C1 segment of cervical spinal cord (tissue), 14 donors: Measurements from ENCODE around the gene CDC34.

Experiments
- DNase-seq, 14 donors: peaks; one replicate each; lab custom pipeline; 2025; lab: John Stamatoyannopoulos, UW

CDC34 gene

DNA sequence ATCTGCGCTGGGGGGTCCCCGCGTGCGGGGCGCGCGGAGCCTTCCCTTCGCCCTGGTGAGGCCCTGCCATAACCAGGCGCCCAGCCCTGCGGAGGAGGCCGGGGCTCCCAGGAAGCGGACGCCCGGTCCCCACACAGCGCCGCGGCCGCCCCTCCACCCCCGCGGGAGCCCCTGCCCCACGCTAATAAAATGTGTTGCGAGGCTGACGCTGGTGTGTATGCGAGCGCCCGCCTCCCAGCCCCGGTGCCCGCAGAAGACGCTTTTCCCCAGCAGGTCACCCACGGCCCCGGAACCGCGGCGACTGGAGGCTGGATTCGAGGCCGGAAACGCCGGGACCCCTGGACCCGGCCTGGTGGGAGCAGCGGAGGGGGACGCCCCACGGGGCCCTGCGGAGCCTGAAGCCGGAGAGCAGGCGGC lies 12.1 kb upstream of the CDC34 start:
- no peak for DNase-seq

DNA sequence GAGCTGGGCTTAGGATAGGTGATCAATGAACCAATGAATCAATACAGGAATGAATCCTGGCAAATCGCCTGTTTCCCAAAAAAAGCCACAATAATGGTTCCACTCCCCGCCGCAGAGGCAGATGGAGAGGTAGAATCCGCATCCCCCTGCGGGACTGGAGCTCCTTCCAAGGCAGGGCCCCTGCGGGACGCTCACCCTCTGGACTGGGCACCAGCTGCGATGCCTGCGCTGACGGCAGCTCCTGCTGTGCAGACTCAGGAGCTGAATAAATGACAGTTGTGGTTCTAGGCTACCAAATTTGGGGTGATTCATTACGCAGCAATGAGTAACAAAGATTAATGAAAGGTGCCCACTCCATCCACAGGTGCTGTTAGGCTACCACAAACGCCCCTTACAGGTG lies 8.8 kb upstream of the CDC34 start:
- DNase-seq, result no peak

DNA sequence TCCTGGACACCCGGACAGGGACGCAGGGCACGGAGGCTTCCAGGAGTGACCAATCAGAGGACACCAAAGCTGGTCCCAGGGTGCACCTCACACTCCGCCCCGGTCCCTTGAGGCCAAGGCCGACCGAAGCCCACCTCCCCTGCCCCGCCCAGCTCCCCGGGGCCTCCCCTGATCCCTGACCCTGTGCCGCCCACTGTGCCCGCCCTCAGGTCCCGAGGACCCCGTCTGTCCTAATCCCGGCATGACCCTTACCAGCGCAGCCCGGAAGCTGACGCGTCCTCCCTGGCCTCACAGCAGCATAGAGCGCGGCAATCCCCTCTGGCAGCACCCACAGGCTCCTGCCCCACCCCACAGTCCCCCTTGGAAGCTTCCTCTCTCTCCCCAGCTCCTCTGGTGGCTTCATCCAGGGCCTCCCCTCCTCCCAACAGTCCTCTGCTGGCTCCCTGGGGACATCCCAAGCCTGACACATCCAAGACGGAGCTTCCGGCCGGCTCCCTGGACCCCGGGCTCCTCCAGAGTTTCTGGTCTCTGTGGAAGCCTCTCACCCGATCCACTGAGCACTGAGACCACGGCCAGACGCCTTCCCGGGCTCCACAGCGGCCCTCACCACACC lies 7.4 kb upstream of the CDC34 start:
- DNase-seq, result no peak

DNA sequence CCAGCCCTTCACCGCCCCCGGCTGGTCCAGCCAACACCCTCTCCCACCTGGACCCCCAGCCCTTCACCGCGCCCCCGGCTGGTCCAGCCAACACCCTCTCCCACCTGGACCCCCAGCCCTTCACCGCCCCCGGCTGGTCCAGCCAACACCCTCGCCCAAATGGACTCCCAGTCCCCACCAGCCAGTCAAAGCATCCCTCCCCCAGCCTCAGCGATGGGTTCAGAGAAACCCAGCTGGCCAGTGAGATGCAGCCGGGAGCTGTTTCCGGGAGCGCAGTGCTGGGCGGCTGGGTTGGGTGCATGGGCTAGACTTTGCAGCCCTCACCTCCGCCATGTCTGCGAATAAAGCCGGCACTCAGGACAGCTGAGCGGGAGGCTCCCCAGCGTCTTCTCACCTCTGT lies 6.5 kb upstream of the CDC34 start:
- no peak for DNase-seq

DNA sequence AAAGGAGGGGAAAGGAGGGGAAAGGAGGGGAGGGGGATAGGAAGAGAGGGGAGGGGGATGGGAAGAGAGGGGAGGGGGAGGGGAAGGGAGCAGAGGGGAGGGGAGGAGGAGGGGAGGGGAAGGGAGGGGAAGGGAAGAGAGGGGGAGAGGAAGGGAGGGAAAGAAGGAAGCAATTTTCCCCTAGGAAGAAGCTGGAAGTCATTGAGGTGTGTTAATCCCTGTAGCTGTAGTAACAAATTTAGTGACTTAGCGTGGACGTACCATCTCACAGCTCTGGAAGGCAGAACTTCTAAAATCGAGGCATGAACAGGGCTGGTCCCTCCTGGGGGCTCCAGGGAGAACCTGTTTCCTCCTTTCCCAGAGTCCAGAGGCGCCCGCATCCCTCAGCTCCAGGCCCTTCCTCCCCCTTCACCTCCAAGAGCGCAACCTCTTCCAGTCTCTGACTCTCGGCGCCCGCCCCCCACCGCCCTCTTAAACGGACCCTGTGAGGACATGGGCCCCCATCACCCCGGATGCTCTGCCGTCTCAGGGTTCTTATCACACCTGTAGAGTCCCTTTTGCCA lies 5.6 kb upstream of the CDC34 start:
- DNase-seq, result no peak

DNA sequence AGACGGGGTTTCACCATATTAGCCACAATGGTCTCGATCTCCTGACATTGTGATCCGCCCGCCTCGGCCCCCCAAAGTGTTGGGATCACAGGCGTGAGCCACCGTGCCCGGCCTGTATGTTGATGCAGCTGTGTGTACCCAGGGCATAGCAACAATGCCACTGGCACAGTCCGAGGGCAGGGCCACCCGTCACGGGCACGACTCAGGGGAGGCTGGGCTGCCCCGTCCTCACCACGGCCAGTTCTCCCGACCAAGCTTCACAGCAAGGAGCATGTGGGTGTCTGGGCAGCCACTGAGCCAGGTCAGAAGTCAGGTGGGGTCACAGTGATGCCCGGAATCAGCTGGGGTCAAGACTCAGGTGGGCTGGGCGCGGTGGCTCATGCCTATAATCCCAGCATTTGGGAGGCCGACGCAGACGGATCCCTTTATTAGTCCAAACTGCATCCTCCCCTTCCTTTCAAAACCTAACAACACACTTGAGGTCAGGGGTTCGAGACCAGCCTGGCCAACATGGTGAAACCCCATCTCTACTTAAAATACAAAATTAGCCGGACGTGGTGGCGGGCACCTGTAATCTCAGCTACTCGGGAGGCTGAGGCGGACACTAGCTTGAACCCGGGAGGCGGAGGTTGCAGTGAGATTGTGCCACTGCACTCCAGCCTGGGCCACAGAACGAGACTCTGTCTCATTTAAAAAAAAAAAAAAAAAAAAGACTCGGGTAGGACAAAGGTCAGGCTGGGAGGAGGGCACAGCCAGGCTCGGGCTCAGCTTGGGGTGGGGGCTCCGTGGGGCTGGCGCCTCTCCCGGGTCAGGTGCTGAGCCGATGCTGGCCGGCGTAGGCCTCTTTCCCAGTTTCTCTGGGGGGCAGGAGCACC lies 1.2 kb upstream of the CDC34 start:
- DNase-seq, result no peak

DNA sequence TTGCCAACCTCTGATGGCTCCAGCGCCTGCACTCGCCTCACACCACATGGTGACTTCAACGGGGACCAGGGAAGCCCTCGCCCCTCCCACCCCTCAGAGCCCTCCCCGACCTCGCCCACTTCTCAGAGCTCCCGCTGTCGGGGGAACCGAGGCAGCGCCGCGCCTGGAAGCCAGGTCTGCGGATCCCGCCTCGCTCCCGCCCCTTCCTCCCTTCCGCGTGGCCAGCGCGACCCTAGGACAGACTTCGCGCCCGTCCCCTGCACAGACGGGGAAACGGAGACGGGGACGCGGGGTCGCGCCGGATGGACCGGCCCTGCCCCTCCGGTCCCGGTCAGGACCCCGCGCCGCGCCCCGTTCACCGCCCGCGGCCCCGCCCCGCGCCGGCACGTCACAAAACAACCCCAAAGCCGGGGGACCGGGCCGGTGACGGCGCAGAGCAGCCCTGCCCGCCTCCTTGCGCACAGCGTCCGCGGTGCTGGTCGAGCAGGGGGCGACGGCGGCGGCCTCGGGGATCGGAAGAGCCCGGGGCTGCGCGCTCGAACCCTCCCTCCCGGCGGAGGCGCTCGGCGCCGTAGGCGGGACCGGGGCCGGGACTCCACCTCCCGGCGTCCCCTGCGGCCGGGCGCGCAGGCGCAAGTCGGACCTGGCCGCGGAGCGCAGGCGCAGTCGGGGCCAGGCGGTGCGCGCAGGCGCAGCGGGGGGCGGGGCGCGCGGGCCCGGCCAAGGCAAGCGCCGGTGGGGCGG lies 379 bp upstream of the CDC34 start:
- DNase-seq, result peak in 13 of 14 donors; percentile 59 to 94 (median 75)

DNA sequence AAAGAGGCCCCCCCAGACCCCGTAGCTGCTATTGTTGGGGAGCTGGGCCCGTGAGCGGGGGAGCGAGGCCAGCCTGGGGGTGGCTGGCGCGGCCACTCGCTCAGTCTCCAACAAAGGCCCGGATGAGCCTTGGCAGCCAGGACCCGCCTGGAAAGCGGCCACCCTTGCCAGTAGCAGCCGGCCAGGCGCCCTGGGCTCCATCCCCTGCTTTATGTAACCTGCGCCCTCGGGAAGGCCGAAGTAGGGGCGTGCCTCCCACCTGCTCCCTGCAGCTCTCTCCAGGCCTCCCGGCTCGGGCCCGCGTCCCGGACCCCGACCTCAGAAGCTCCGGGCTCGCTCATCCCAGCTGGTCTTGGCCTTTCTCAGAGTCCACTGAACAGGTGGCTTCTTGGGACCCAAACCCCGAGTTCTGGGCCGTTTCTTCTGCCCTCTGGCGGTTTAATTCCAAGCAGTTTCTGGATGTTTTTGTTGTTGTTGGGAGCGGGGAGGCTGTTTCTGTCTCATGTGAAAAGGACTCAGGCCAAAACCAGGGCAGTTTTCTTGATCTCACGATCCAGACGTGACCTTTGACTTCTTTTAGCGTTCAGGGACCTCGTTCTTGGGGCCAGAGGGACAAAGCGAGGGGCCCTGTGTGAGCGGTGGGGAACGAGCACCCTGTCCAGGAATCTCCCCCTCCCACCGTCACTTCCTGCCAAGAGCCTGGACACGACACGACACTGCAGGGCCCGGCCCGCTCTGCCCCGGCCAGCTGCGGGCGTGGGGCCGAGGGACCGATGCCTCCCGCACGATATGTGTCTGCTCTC lies 1.2 kb downstream of the CDC34 start:
- DNase-seq, result peak in 13 of 14 donors; percentile 16 to 89 (median 78)

DNA sequence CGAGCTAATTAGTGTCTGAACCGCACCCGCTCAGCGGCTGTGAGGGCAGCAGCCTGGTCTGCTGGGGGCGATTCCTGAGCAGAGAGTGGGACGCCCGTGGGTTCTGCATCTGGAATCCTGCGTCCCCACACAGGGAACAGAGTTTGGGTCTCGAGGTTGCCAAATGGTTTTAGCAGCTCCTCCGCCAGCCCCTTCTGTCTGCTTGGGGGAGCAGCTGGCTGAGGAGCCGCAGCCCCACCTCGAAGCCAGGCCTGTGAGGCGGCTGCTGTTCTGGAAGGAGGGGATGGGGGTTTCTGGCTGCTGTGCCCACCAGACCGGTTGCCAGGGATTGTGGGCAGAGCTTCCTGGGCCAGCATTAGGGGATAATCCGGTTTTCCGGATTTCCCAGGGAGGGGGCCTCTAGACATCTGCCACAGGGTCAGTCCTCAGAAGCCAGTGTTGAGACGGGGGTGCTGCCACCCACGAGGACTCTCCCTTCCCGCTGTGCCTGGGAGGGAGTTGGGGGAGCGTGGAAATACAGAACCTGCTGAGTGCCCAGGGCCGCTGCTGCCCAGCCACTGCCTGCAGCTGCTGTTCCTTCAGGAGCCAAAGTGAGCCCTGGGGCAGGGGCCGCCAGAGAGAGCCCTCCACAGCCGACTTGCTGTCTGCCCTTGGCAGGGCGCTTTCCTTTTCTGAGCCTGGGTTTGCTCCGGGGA lies 2.0 kb downstream of the CDC34 start:
- DNase-seq, result no peak

DNA sequence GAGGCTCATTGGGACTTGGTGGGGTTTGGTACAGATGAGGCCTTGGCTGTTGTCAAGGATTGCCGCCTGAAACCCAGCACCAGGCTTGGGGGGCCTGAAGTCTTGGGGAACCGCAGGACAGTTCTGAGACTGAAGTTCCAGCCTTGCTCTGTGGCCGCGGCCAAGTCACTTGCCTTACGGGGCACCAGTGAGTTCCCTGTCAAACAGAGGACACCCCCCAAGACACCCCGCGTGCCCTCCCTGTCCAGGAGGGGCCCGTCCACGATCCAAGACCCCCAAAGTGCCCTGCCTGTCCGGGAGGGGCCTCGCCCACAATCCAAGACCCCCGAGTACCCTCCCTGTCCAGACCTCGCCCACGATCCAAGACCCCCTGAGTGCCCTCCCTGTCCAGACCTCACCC lies 2.5 kb downstream of the CDC34 start:
- no peak for DNase-seq

DNA sequence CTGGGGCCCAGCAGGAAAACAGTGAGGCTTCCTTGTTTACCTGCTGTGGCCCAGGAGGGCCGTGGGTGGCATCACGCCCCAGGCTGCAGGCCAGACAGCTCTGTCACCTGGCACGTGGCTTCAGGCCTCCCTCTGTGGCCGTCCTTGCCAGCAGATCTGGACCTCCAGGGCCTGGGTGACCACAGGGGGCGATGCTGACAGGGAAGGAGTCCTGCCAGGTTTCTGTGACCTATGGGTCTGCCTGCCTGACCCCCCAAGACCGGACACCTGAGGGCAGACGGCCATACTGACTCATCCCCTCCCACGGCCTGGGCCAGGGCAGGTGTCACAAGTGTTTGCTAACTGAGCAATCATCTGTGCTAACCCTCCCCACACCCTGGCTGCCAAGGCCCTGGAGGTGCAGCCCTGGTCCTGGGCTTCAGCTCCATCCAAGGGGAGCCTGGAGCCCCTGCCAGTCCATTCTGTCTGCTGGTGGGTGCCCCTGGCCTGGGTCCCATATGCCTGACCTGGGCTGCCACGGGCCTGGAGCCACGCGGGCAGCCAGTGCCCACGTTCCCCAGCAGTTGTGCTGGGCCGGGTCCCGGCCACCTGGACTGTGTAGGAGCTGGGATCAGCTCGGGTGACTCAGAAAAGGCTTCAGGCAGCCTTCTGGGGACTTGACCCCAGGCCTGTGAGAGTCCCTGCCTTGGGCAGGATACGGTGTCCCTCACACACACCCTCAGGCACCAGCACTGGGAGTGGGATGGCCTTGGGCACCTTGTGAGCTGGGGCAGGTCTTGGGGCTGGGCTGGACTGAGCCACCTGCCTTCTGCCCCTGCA lies 3.7 kb downstream of the CDC34 start:
- peak in 1 of 14 donors; percentile 78 for DNase-seq

DNA sequence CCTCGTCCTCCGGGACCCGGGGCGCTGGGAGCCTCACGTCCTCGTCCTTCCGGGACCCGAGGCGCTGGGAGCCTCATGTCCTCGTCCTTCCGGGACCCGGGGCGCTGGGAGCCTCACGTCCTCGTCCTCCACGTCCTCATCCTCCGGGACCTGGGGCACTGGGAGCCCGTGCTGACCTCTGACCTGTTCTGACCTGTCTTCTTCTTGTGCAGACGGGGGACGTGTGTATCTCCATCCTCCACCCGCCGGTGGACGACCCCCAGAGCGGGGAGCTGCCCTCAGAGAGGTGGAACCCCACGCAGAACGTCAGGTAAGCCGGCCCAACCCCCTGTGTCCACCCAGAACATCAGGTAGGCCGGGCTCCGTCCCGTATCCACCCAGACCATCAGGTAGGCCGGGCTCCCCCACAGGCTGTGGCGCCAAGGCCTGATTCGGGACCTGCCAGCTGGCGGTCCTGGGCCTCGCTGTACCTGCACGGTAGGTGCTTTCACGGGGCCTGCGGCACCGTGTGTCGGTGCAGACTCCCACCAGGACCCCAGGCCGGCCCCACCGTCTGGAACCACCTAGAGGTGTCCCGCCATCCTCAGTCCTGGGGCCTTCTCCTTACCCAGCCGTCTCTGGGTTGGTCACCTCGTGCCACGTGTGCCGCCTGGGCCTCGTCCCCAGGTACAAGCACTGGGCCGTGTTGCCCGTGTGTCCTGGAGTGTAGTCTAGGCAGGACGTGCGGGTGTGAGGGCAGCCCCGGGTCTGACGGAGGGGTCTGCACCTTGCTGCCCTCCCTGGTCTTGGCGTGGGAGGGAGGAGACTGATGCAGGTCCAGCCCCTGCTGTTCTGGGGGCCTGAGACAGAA lies 4.7 kb downstream of the CDC34 start:
- no peak for DNase-seq

DNA sequence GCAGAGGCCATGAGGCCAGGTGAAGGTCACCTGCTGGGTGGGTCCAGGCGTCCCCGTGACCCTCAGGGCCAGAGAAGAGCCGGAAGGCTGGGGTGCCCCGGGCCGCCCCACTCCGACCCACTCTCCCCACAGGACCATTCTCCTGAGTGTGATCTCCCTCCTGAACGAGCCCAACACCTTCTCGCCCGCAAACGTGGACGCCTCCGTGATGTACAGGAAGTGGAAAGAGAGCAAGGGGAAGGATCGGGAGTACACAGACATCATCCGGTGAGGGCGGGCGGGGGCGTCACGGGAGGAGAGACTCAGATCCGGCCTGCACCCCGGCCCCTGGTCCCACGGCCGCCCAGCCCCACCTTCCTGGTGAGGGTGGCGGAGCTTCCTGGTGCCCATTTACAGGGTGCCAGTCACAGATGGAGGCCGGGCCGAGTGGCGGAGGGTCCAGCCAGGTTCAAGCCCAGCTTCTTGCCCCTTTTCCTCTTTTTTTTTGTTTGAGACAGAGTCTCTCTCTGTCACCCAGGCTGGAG lies 5.4 kb downstream of the CDC34 start:
- DNase-seq, result no peak

DNA sequence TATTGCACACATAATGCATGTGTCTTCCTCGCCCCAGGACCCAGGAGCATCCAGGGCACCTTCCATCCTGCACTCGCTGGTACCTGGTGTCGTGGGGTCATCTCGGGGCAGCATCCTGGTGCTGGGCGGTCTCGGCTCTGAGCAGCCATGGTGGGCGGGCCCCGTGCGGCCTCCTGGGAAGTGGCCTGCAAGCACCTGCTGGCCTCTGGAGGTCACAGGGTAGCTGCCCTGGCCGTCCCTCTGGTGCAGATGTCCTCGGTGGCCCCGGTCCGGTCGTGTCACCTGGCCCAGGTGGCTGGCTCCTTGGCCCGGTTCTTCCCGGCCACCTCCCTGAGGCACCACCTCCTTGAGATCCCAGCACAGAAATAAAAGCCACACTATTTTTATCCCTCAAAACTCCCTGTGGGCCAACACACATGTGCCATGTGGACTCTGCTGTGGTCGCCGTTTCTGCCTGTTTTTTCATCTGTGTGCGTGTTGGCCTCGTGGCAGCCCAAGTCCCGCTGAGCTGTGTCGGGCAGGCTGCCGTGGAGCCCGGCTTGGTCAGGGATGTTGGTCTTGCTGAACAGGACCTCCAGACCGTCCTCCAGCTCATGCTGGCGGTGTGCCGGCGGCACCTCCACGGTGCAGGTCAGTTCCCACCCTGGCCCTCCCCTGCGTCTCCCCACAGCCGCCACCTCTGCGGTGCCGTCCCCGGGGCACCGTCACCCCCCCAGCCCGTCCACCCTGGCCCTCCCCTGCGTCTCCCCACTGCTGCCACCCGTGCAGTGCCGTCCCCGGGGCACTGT lies 7.3 kb downstream of the CDC34 start:
- peak in 1 of 14 donors; percentile 27 for DNase-seq

DNA sequence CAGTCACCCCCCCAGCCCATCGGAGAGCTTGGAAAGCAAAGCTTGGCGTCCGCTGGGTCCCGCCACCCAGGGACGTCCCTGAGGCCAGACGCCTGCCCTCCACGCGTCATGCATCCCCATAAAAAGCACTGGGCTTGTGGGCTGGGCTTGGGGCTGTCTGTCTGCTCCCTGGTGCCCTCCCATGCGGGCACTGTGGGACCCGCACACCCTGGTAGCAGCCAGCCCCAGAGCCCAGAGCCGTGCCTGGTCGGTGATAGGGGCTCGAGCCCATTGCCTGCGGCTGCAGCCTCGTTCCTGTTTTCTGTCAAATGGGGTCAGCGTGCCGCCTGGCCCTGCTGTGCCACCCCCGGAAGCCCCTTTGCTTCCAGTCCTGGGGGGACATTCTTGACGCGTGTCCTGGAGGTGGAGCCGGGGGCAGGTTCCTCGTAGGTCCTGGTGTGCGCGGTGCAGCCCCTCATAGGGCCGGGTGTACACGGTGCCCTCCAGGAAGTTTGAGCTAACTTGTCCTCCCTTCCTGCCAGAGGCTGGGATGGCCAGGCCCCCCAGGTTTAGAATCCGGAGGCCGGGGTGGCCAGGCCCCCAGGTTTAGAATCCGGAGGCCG lies 8.0 kb downstream of the CDC34 start:
- DNase-seq, result no peak

DNA sequence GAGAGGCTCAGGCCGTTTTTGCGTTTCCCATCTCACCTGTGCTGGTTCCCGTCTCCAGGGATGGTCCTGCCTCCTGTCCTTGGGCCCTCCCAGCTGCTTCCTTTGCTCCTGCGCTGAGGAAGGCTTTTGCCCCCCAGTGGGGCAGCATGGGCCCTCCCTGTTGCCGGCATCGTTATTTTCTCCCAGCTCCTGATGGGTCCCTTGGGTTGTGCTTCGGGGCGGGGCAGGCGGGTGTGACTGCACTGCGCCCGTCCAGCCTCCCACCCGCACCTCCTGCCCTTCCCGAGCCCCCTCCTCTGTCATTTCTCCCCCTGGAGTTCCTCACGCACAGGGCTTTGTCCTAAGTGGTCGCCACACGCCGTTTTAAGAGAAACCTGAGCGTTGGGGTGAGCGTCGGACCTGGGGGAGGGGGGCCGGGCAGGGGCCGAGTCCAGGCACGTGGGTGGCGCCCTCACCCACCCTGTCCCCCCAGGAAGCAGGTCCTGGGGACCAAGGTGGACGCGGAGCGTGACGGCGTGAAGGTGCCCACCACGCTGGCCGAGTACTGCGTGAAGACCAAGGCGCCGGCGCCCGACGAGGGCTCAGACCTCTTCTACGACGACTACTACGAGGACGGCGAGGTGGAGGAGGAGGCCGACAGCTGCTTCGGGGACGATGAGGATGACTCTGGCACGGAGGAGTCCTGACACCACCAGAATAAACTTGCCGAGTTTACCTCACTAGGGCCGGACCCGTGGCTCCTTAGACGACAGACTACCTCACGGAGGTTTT lies 9.5 kb downstream of the CDC34 start:
- DNase-seq, result no peak

DNA sequence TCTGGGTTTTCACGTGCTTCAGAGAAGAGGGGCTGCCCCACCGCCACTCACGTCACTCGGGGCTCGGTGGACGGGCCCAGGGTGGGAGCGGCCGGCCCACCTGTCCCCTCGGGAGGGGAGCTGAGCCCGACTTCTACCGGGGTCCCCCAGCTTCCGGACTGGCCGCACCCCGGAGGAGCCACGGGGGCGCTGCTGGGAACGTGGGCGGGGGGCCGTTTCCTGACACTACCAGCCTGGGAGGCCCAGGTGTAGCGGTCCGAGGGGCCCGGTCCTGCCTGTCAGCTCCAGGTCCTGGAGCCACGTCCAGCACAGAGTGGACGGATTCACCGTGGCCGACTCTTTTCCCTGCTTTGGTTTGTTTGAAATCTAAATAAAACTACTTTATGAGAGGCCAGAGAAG lies 10.1 kb downstream of the CDC34 start:
- DNase-seq, result no peak
